ENCODE results near the gene ANXA10. TPM values are rescaled to one million over a fixed set of nuclear protein-coding genes. Genes with fewer than 3 reads are reported as not detected.
"Not testable (repeated sequence)": the region's sequence is repeated elsewhere in the genome, so short reads cannot be mapped to it uniquely, and the experiment has no call there.

ANXA10 gene
- 0.68 and 0.82 TPM in 2 replicates for total RNA-seq

- no peak for DNase-seq (ENCODE audit: extremely low read depth, low read depth, low spot score)
Observed at GRCh38 chr4:168092176-168092712, at the start of gene ANXA10. Gene ANXA10 (plus strand): TSS chr4:168092537. CDS start chr4:168092701, 164 bp downstream.

- DNase-seq (ENCODE audit: extremely low read depth, low read depth, low spot score): no peak
Observed at GRCh38 chr4:168045354-168045753, 47.0 kb upstream of the ANXA10 start.

- DNase-seq (ENCODE audit: extremely low read depth, low read depth, low spot score): no peak
Observed at GRCh38 chr4:168050002-168050401, 42.3 kb upstream of the ANXA10 start.

GRCh38 chr4:168051526-168051925, 40.8 kb upstream of the ANXA10 start:
- no peak for DNase-seq (ENCODE audit: extremely low read depth, low read depth, low spot score)

DNA sequence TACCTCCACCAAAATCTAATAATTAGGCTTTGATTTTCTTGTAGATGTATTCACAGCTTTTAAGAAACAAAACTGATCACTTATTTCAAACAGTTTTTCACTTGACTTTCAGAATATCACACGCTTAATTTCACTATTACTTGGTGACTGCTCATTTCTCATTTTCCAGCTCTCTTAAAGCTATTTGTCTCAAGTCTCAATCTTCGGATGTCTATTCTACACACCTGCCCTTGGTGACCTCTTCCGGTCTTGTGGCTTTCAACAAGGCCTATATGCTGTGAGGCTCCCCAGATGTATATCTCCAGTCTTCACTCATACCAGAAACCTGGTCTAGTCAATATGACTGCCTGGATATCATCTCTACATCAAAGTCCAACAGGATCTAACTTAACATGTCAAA, 34.9 kb upstream of the ANXA10 start:
- DNase-seq (ENCODE audit: extremely low read depth, low read depth, low spot score): no peak

GRCh38 chr4:168059251-168059650, 33.1 kb upstream of the ANXA10 start:
- DNase-seq (ENCODE audit: extremely low read depth, low read depth, low spot score): no peak

GRCh38 chr4:168063031-168063430, 29.3 kb upstream of the ANXA10 start:
- DNase-seq (ENCODE audit: extremely low read depth, low read depth, low spot score): no peak

DNA sequence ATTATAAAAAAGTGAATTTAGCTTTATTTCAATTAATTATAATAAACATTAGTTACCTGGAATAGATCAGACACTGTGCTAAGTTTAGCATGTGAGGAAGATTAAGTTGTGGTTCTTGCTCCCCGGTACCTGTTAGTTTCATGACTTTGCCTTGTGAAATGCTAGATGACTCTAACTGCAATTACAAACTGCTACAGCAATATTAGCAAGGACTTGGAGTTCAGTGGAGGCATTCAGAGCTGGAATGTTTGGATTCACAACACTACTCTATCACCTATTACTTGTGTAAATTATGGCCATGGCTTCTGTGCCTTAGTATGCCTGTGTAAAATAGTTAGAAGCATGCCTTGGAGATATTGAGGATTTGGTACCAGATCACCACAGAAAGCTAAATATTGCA, 21.4 kb upstream of the ANXA10 start:
- DNase-seq (ENCODE audit: extremely low read depth, low read depth, low spot score): no peak

GRCh38 chr4:168071304-168071703, 21.0 kb upstream of the ANXA10 start:
- no peak for DNase-seq (ENCODE audit: extremely low read depth, low read depth, low spot score)

DNA sequence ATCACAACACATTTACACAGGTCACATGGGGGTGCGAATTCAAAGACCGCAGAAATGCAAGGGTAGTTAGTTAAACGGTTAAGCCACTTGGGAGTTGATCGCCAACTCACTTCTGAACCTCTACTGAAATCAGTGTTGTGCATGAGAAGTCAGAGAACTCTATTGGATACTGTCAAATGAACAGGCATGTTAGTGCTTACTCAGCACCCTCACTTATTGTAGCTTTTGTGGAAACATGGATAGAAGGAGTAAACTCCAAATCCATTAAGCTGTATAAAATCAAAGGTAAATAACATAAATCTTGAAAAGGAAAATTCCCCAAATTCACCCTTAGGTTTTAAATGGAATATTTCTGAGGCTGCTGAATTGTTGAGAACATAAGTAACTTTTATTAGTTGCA, 17.5 kb upstream of the ANXA10 start:
- DNase-seq (ENCODE audit: extremely low read depth, low read depth, low spot score): no peak

GRCh38 chr4:168076989-168077725, 15.2 kb upstream of the ANXA10 start:
- peak; percentile 63 for DNase-seq (ENCODE audit: extremely low read depth, low read depth, low spot score)

DNA sequence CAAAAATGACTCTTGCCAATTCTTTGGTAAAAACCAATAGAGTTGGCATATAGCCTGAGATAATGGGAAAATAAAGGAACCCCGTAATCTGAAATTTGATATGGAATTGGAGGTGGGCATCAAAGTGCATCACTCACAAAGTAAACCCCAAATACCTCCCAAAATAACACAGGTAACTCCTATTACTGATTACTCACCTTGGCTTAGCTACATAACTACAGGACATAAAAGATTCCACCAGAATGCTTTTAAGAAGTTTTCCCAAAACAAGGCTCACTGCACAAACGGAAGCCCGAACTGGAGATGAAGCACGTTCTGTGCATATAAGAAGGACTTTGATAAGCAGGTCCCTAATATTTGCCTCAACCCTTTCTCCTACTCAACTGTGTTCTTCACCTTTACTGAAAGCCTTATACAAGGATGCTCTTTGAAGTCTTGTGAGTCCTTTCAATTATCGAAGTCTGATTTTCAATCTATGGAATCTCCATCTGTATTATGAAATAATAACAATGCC, 14.6 kb upstream of the ANXA10 start:
- no peak for DNase-seq (ENCODE audit: extremely low read depth, low read depth, low spot score)

- no peak for DNase-seq (ENCODE audit: extremely low read depth, low read depth, low spot score)
Observed at GRCh38 chr4:168082379-168082778, 10.0 kb upstream of the ANXA10 start.

DNA sequence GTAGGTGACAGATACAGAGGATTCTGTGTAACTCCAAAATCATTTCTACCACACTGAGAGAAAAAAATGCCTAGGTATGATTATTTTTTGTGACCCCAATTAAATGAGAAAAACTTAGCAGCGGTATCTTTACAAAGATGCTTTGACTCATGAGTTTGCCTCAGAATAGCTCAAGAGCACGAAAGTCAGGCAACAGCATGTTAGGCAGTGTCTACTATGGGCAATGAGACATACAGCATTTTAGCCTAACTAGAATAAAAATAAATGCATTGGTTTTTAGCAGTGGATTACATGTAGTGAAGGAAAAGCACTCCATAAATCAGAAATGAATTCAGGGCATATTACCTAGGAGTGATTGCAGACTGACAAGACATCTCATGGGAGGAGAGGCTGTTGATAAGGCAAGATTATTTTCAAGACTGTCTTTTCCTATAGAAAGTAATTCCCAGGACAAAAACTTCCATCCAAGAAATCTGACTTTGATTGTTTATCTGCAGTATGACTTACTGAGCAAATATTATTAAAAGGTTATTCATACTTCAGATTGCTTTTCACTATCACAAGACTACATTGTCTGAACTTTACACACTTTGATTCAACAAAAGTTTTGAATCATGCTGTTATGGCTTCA, 3.6 kb downstream of the ANXA10 start:
- no peak for DNase-seq (ENCODE audit: extremely low read depth, low read depth, low spot score)

GRCh38 chr4:168096407-168096784, 4.1 kb downstream of the ANXA10 start:
- no peak for DNase-seq (ENCODE audit: extremely low read depth, low read depth, low spot score)

DNA sequence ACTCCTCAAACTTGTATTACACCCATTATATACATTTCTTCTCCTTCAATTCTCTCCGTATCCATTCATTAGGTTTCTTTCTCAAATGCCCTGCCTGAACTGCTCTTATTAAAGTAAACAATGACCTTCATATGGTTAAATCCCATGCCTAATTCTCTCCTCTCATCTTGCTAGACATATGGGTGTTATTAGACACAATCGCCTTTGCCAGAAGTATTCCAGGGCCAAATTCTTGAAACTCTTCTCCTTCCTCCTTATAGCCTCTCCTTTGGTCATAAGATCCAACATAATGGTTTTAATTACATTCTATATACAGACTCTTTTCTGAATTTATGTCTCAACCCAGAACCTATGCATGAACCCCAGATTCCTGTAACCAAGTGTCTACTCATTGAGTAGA, 4.8 kb downstream of the ANXA10 start:
- no peak for DNase-seq (ENCODE audit: extremely low read depth, low read depth, low spot score)

GRCh38 chr4:168098248-168098717, 5.9 kb downstream of the ANXA10 start:
- DNase-seq (ENCODE audit: extremely low read depth, low read depth, low spot score): peak; percentile 44

DNA sequence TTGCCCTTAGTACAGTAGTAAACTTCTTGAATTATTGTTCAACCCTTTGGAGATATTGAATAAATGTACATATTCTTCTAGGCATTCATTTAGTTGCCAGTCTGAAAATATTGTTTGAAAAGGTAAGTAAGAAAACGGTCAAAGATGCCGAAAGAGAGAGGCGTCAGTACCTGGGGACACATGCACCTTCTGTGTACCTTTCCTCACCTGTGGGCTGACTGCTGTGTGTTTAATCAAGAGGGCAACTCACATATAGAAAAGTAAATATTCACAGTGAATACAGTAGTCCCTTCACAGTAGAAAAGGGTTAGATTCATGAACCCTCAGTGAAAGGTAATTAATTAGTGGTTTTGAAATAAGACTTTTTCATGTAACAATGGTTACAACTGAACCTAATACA, 6.9 kb downstream of the ANXA10 start:
- no peak for DNase-seq (ENCODE audit: extremely low read depth, low read depth, low spot score)

DNA sequence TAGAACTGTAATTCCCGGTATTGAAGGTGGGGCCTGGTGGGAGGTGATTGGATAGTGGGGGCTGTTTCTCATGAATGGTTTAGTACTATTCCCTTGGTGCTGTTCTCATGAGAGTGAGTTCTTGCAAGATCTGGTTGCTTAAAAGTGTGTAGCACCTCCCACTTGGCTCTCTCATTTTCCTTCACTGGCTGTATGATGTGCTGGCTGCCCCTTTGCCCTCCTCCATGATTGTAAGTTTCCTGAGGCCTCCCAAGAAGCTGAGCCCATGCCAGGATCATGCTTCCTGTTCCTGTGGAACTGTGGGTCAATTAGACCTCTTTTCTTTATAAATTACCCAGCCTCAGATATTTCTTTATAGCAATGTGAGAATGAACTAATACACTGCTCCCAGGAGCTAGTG, 8.7 kb downstream of the ANXA10 start:
- no peak for DNase-seq (ENCODE audit: extremely low read depth, low read depth, low spot score)

DNA sequence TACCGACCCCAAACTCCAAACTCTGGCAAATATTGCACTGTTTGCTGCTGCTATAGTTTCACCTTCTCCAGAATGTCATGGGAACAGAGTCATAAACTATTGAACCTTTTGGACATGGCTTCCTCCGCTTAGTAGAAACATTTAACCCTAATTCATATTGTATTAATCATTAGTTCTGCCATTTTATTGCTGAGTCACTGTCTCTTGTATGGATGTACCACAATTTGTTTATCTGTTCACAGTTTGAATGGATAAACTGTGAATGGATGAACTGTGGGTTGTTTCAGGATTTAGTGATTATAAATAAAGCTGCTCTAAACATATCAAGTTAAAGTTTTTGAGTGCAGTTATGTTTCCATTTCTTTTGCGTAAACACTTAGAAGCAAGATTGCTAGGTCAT, 10.1 kb downstream of the ANXA10 start:
- no peak for DNase-seq (ENCODE audit: extremely low read depth, low read depth, low spot score)

DNA sequence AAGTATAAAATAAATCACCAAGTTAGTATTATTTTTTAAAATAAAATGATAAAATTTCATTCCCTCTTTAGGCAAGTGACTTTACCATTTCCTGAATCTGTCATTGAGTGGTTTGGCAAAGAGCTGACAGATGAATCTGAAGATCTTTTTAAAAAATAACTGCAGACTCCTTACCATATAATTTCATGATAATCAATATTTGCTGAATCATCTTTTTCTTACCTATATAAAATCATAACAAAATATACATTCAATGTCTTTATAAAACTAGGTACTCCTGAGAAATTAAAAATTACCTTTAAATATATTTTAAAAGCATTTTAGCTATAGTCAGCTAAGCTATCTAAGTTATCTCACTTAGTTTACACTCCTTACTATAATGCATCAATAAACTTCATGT, 17.2 kb downstream of the ANXA10 start:
- DNase-seq (ENCODE audit: extremely low read depth, low read depth, low spot score): no peak

DNA sequence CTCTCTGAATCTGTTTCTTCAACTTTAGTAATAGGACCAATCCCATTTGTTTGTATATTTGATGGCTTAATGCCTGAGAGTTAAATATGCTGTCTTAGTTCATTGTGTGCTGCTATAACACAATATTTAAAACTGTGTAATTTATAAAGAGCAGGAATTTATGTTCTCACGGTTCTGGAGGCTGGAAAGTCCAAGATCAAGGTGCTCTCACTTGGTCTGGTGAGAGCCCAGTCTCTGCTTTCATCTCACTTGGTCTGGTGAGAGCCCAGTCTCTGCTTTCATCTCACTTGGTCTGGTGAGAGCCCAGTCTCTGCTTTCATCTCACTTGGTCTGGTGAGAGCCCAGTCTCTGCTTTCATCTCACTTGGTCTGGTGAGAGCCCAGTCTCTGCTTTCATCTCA, 20.7 kb downstream of the ANXA10 start:
- DNase-seq (ENCODE audit: extremely low read depth, low read depth, low spot score): not testable (repeated sequence)

Data from glomerular endothelial cell (primary cell).